Gastroesophageal sphincter (tissue), 3 donors: ENCODE measurements around the gene DNAH8.

Experiments used
- CTCF ChIP-seq, 4 experiments: fragments of 200-600 bp in 2 of 4; fragments of 450-650 bp in 2 of 4; sonication (generic) in 1 of 4; IDR thresholded peaks; one replicate each; pipeline ENCODE4 v1.5.1; 2017 to 2019; ENCODE audit warnings: antibody characterized with exemption in 4 of 4, mild to moderate bottlenecking in 2 of 4, moderate library complexity in 2 of 4
- EP300 ChIP-seq: sonication (generic); formaldehyde crosslinking; IDR thresholded peaks from one replicate; pipeline ENCODE4 v1.6.1; 2017; ENCODE audit warnings: antibody characterized with exemption, mild to moderate bottlenecking
- POLR2A ChIP-seq, 2 donors: fragments of 450-650 bp; IDR thresholded peaks; one replicate each; pipeline ENCODE4 v1.6.1; 2017; ENCODE audit warnings: antibody characterized with exemption in 2 of 2, mild to moderate bottlenecking in 2 of 2, moderate library complexity in 1 of 2

GRCh38 chr6:38736951-38737350 is 21.8 kb downstream of the DNAH8 start:
- TF ChIP-seq CTCF (IDR thresholded peaks at IDR 0.05) (no peak), POLR2A (IDR thresholded peaks at IDR 0.05) (no peak), EP300 (no peak)
